ENCODE results near the gene BRAP.
A peak's percentile ranks its signal among the peaks of the same experiment; 100 is the strongest.
"Not testable (repeated sequence)": the region's sequence is repeated elsewhere in the genome, so short reads cannot be mapped to it uniquely, and the experiment has no call there.

Gene BRAP

GRCh38 chr12:111685322-111685810, 390 bp downstream of the BRAP start:
- H3K27me3 ChIP-seq (replicated peaks) = no peaks in the 10 kb centered on the region
- DNase-seq = no peak
- in situ Hi-C loops (cut with HindIII; ENCODE audit: low pct_ligation_motif_present, low sequenced_read_pairs) = no loop called here
- TF ChIP-seq CTCF (IDR thresholded peaks at IDR 0.05; ENCODE audit: low read depth, low read length, missing control alignments) = no peak
- peaks cover 13% of the 10 kb centered on the region for H3K36me3 ChIP-seq (replicated peaks)
- H3K27ac ChIP-seq = peak overlapping the region; percentile 89
- H3K4me3 ChIP-seq (ENCODE audit: low read depth, low read length) = peak overlapping the region; percentile 77

DNA sequence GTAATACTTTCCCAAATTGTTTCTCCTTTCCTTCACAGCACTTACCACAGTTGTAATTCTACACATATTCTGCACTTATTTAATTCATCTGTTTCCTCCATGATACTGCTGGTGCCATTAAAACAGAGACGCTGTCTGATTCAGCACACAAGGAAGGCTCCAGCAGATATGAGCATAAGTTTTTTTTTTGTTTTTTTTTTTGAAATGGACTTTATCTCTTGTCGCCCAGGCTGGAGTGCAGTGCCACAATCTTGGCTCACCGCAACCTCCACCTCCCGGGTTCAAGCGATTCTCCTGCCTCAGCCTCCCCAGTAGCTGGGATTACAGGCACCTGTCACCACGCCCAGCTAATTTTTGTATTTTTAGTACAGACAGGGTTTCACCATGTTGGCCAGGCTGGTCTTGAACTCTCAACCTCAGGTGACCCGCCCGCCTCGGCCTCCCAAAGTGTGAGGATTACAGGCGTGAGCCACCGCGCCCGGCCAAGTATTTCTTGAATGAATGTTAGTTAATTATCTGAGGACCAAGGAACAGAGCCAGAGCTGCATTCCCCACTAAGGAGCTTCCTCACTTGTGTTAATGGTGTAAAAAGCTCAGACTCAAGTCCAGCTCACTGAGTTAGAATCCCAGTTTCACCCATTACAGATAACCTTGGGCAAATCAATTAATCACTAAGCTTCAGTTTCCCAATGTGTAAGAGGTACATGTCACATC, 1.1 kb downstream of the BRAP start:
- peaks cover 17% of the 10 kb centered on the region for H3K36me3 ChIP-seq (replicated peaks)
- H3K27me3 ChIP-seq (replicated peaks); DNase-seq; in situ Hi-C loops (cut with HindIII; ENCODE audit: low pct_ligation_motif_present, low sequenced_read_pairs): not testable (repeated sequence)
- peak overlapping the region; percentile 77 for H3K4me3 ChIP-seq (ENCODE audit: low read depth, low read length)
- peak overlapping the region; percentile 89 for H3K27ac ChIP-seq

DNA sequence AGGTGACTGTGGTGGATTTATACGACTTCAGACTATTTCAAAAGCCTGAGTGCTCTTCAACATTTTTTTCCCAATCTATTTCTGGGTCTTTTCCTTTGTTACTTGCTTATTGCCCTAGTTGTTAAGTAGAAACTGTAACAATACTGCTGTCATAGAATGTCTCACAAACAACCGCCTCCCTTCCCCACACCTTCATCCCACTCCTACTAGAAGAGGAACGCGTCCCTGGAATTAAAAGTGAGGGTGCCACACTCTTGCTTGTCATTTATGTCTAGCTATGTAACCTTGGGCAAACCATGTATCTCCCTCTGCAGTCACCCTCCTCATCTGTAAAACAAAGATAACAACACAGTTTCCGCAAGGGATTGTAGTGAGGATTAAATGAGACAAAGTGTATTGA, 8.6 kb downstream of the BRAP start:
- no peak for DNase-seq
- Histone ChIP-seq H3K36me3 (replicated peaks) (peaks cover 47% of the 10 kb centered on the region), H3K27me3 (replicated peaks) (no peaks in the 10 kb centered on the region), H3K27ac (no peak overlapping the region), H3K4me3 (ENCODE audit: low read depth, low read length) (no peak overlapping the region)
- in situ Hi-C loops (cut with HindIII; ENCODE audit: low pct_ligation_motif_present, low sequenced_read_pairs) = no loop called here
- TF ChIP-seq CTCF (IDR thresholded peaks at IDR 0.05; ENCODE audit: low read depth, low read length, missing control alignments) = no peak

DNA sequence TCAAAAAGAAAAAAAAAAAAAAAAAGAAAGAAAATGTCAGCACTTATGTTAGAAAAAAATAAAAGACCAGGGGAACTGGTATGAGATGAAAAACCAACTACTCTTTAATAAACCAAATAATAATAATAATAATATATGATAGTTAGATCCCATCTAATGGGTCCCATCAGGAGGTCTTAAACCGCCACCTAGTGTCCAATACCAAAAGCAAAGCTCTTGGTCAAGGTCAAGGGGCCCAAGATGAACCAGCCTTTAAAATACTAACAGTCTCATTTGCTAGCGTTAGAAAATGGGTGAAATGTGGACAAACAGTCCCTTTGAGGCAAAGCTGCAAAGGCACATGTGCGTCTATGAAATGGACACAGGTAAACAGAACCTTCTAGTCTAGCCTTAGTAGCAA, 12.3 kb downstream of the BRAP start:
- DNase-seq = peak; percentile 25
- H3K4me3 ChIP-seq (ENCODE audit: low read depth, low read length) = no peak overlapping the region
- in situ Hi-C loops (cut with HindIII; ENCODE audit: low pct_ligation_motif_present, low sequenced_read_pairs) = no loop called here

DNA sequence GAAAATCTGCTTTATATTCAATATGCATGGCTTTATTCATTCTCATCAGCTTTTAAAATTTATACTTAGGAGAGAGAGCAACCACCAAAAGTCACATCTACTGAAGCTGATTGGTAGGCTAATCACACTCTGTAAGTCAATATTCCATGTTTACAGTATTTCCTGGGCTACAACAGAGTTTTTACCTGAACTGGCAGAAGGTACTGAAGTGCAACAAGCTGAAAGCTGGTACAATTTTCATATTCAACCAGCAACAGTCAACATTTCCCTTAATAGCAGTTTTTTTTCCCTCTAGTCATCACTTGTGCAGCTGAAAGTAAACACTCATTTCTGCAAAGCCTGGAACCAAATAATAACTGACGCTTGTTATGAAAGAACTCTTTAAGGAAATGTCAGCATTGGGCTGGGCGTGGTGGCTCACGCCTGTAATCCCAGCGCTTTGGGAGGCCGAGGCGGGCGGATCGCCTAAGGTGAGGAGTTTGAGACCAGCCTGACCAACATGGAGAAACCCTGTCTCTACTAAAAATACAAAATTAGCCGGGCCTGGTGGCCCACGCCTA, 12.9 kb downstream of the BRAP start:
- H3K27me3 ChIP-seq (replicated peaks) = no peaks in the 10 kb centered on the region
- in situ Hi-C loops (cut with HindIII; ENCODE audit: low pct_ligation_motif_present, low sequenced_read_pairs) = no loop called here

More for the DNA sequence above, 12.3 kb downstream of the BRAP start:
- TF ChIP-seq CTCF (IDR thresholded peaks at IDR 0.05; ENCODE audit: low read depth, low read length, missing control alignments) = peak; percentile 68
- Histone ChIP-seq H3K27ac (no peak overlapping the region), H3K36me3 (replicated peaks) (peaks cover 46% of the 10 kb centered on the region), H3K27me3 (replicated peaks) (no peaks in the 10 kb centered on the region)

More for the DNA sequence above, 12.9 kb downstream of the BRAP start:
- no peak for DNase-seq
- Histone ChIP-seq H3K36me3 (replicated peaks) (peaks cover 45% of the 10 kb centered on the region), H3K27ac (no peak overlapping the region), H3K4me3 (ENCODE audit: low read depth, low read length) (no peak overlapping the region)
- no peak for TF ChIP-seq CTCF (IDR thresholded peaks at IDR 0.05; ENCODE audit: low read depth, low read length, missing control alignments)

Measured in brain microvascular endothelial cell (primary cell).